ENCODE measurements around the gene GARIN5A. TPM values are rescaled to one million over a fixed set of nuclear protein-coding genes. Genes with fewer than 3 reads are reported as not detected.
A peak's percentile ranks its signal among the peaks of the same experiment; 100 is the strongest.

GARIN5A gene
- polyA plus RNA-seq, 3 donors = 0.41 TPM; not detected in 2

- Mint-ChIP-seq H3K27me3 (ENCODE audit: low read depth in 3 of 3) (peaks cover 19 to 37% (median 24%) of the 10 kb centered on the region in 3 donors), H3K4me1 (peaks cover 15% of the 10 kb centered on the region)
- no peaks in the 10 kb centered on the region for H4K20me1 ChIP-seq (ENCODE audit: insufficient read depth, low read length)
These were observed 37.2 kb upstream of the GARIN5A start, which contains the start of gene ASPDH for GRCh38 chr19:50513746-50514345. Gene ASPDH, minus strand, starts transcription at chr19:50513913. Its CDS starts 90 bp downstream, at chr19:50513823.

GRCh38 chr19:50512999-50513745 lies 36.5 kb upstream of the GARIN5A start:
- H3K27me3 ChIP-seq (ENCODE audit: control insufficient read depth in 2 of 2, insufficient read depth in 2 of 2, low read length in 2 of 2) = peaks cover 0 to 6% of the 10 kb centered on the region in 2 donors
- no peak overlapping the region for H2AFZ ChIP-seq (ENCODE audit: insufficient read depth, low read depth, low read length, poor library complexity, severe bottlenecking)
- intact Hi-C loops (cut with micrococcal nuclease) = loop anchor here in 1 of 2 donors (5.0 kb wide), 2 partner anchors 131 to 289 kb away; partner anchors contain the start of gene POLD1
- 74% methylated on average over 12 of the region's 12 CpGs for WGBS (ENCODE audit: insufficient coverage)
- H3K9ac ChIP-seq (ENCODE audit: insufficient read depth, low read length, poor library complexity, severe bottlenecking) = no peak overlapping the region
- H3K36me3 Mint-ChIP-seq = peaks cover 7 to 9% of the 10 kb centered on the region in 2 donors
- H3K79me2 ChIP-seq (ENCODE audit: insufficient read depth, low read length) = peaks cover 4% of the 10 kb centered on the region
- H3K9me3 Mint-ChIP-seq = peaks cover 0 to 3% (median 0%) of the 10 kb centered on the region in 7 donors
- H3K27ac Mint-ChIP-seq = peak overlapping the region in 4 of 7 donors; percentile 38 to 68 (median 62)
- H3K9me3 ChIP-seq (replicated peaks in 1 of 2; ENCODE audit: control insufficient read depth in 1 of 2, insufficient read depth in 1 of 2, low read length in 2 of 2) = no peaks in the 10 kb centered on the region
- peaks cover 11 to 16% of the 10 kb centered on the region in 2 donors for H3K4me1 ChIP-seq (ENCODE audit: control insufficient read depth in 1 of 2, insufficient read depth in 2 of 2, low read length in 2 of 2)
- TF ChIP-seq, protein P1, sequence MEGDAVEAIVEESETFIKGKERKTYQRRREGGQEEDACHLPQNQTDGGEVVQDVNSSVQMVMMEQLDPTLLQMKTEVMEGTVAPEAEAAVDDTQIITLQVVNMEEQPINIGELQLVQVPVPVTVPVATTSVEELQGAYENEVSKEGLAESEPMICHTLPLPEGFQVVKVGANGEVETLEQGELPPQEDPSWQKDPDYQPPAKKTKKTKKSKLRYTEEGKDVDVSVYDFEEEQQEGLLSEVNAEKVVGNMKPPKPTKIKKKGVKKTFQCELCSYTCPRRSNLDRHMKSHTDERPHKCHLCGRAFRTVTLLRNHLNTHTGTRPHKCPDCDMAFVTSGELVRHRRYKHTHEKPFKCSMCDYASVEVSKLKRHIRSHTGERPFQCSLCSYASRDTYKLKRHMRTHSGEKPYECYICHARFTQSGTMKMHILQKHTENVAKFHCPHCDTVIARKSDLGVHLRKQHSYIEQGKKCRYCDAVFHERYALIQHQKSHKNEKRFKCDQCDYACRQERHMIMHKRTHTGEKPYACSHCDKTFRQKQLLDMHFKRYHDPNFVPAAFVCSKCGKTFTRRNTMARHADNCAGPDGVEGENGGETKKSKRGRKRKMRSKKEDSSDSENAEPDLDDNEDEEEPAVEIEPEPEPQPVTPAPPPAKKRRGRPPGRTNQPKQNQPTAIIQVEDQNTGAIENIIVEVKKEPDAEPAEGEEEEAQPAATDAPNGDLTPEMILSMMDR (IDR thresholded peaks at IDR 0.05) = no peak
- no peaks in the 10 kb centered on the region for H3K36me3 ChIP-seq (replicated peaks in 1 of 2; ENCODE audit: control insufficient read depth in 1 of 2, insufficient read depth in 2 of 2, low read length in 2 of 2)
- H3K27me3 Mint-ChIP-seq (ENCODE audit: low read depth in 3 of 3) = peaks cover 19 to 37% (median 24%) of the 10 kb centered on the region in 3 donors
- no peak overlapping the region for H3K27ac ChIP-seq (ENCODE audit: low read depth in 1 of 2, low read length in 2 of 2)
- H4K20me1 ChIP-seq (ENCODE audit: insufficient read depth, low read length) = no peaks in the 10 kb centered on the region
- peaks cover 15% of the 10 kb centered on the region for H3K4me1 Mint-ChIP-seq
- H3K4me3 ChIP-seq (replicated peaks in 1 of 3; ENCODE audit: low read depth in 2 of 3, low read length in 3 of 3) = no peak overlapping the region
- no peak overlapping the region for H3K4me3 Mint-ChIP-seq
- DNase-seq = no peak
- no peak overlapping the region for H3K4me2 ChIP-seq (replicated peaks; ENCODE audit: extremely low read depth, low read length, poor library complexity, severe bottlenecking)

More at GRCh38 chr19:50513746-50514345, 37.2 kb upstream of the GARIN5A start, which contains the start of gene ASPDH:
- Histone ChIP-seq H3K36me3 (replicated peaks in 1 of 2; ENCODE audit: control insufficient read depth in 1 of 2, insufficient read depth in 2 of 2, low read length in 2 of 2) (no peaks in the 10 kb centered on the region), H3K79me2 (ENCODE audit: insufficient read depth, low read length) (peaks cover 4% of the 10 kb centered on the region), H3K9ac (ENCODE audit: insufficient read depth, low read length, poor library complexity, severe bottlenecking) (no peak within 1 kb of the TSS), H3K4me1 (ENCODE audit: control insufficient read depth in 1 of 2, insufficient read depth in 2 of 2, low read length in 2 of 2) (peaks cover 11 to 16% of the 10 kb centered on the region in 2 donors), H3K4me2 (replicated peaks; ENCODE audit: extremely low read depth, low read length, poor library complexity, severe bottlenecking) (no peak within 1 kb of the TSS), H3K9me3 (replicated peaks in 1 of 2; ENCODE audit: control insufficient read depth in 1 of 2, insufficient read depth in 1 of 2, low read length in 2 of 2) (no peaks in the 10 kb centered on the region), H3K27ac (ENCODE audit: low read depth in 1 of 2, low read length in 2 of 2) (no peak within 1 kb of the TSS), H3K27me3 (ENCODE audit: control insufficient read depth in 2 of 2, insufficient read depth in 2 of 2, low read length in 2 of 2) (peaks cover 0 to 6% of the 10 kb centered on the region in 2 donors), H3K4me3 (replicated peaks in 1 of 3; ENCODE audit: low read depth in 2 of 3, low read length in 3 of 3) (no peak within 1 kb of the TSS), H2AFZ (ENCODE audit: insufficient read depth, low read depth, low read length, poor library complexity, severe bottlenecking) (no peak within 1 kb of the TSS)
- no peak for DNase-seq
- Mint-ChIP-seq H3K9me3 (peaks cover 0 to 6% (median 5%) of the 10 kb centered on the region in 7 donors), H3K4me3 (no peak within 1 kb of the TSS), H3K27ac (peak within 1 kb of the TSS in 5 of 7 donors; percentile 35 to 68 (median 62)), H3K36me3 (peaks cover 4 to 6% of the 10 kb centered on the region in 2 donors)
- 60% methylated on average over 17 of the region's 22 CpGs for WGBS (ENCODE audit: insufficient coverage)
- intact Hi-C loops (cut with micrococcal nuclease) = loop anchor here in 1 of 2 donors (5.0 kb wide), 2 partner anchors 132 to 288 kb away; partner anchors contain the start of gene POLD1
- TF ChIP-seq, protein P1 (IDR thresholded peaks at IDR 0.05) = no peak

Data from CD14-positive monocyte (primary cell).